HEK293 (cell line): ENCODE results near the gene CAMK2D.

Experiments used
- CTCF ChIA-PET: fragments of 350-600 bp; formaldehyde crosslinking; extraction: SDS; loops from one replicate; lab custom pipeline; 2021; ENCODE audit warnings: antibody characterized with exemption; lab: Yijun Ruan, JAX
- POLR2A ChIA-PET: fragments of 300-600 bp; formaldehyde crosslinking; extraction: SDS; loops from one replicate; lab custom pipeline; 2020; ENCODE audit warnings: antibody characterized with exemption, inconsistent platforms; lab: Yijun Ruan, JAX
- H3K27ac ChIP-seq: fragments of 200-500 bp; sonication (Bioruptor generic); 2 replicates; pipeline ENCODE4 v1.5.1; 2014; ENCODE audit warnings: low read depth, low read length, control low read depth, inconsistent platforms; ENCODE audit errors: extremely low read depth
- H3K36me3 ChIP-seq, 2 experiments: fragments of 200-500 bp in 1 of 2; sonication (Bioruptor generic) in 1 of 2; 1 replicate in 1 of 2; 2 replicates in 1 of 2; pipeline ENCODE4 v1.5.1; 2014 to 2017; ENCODE audit warnings: inconsistent platforms in 2 of 2, low read length in 2 of 2; ENCODE audit not compliant: control insufficient read depth in 2 of 2, insufficient read depth in 1 of 2
- H3K4me1 ChIP-seq: fragments of 200-500 bp; sonication (Bioruptor generic); 2 replicates; pipeline ENCODE4 v1.5.1; 2014; ENCODE audit warnings: mild to moderate bottlenecking, low read length, inconsistent platforms; ENCODE audit not compliant: control insufficient read depth, insufficient read depth
- H3K4me3 ChIP-seq: 2 replicates; pipeline ENCODE4 v1.5.1; 2011; ENCODE audit warnings: low read depth, mild to moderate bottlenecking, control low read depth, low read length, moderate library complexity
- H3K9me3 ChIP-seq: fragments of 200-500 bp; sonication (Bioruptor generic); 2 replicates; pipeline ENCODE4 v1.5.1; 2014; ENCODE audit warnings: low read depth, low read length, inconsistent platforms; ENCODE audit not compliant: control insufficient read depth, insufficient read depth
- AEBP2 ChIP-seq: fragments of 450-650 bp; formaldehyde crosslinking; IDR thresholded peaks from 2 replicates; pipeline ENCODE4 v1.5.1; 2016; ENCODE audit warnings: missing biosample characterization, missing genetic modification characterization, borderline replicate concordance
- BCL11B ChIP-seq: fragments of 450-650 bp; formaldehyde crosslinking; IDR thresholded peaks from 2 replicates; pipeline ENCODE4 v1.5.1; 2016; ENCODE audit warnings: low read depth, missing biosample characterization, missing genetic modification characterization
- GFI1B ChIP-seq: fragments of 450-650 bp; formaldehyde crosslinking; IDR thresholded peaks from 2 replicates; pipeline ENCODE4 v1.5.1; 2016; ENCODE audit warnings: missing biosample characterization, missing genetic modification characterization
- HOXC10 ChIP-seq: sonication (generic); formaldehyde crosslinking; IDR thresholded peaks from 2 replicates; pipeline ENCODE4 v1.8.1; 2023; ENCODE audit warnings: mild to moderate bottlenecking, missing genetic modification reagents
- KLF10 ChIP-seq: fragments of 450-650 bp; IDR thresholded peaks from 2 replicates; pipeline ENCODE4 v1.5.1; 2018; ENCODE audit warnings: missing biosample characterization, mild to moderate bottlenecking, missing genetic modification characterization
- KLF17 ChIP-seq: fragments of 450-650 bp; formaldehyde crosslinking; IDR thresholded peaks from 2 replicates; pipeline ENCODE4 v1.5.1; 2016; ENCODE audit warnings: missing biosample characterization, missing genetic modification characterization
- OSR2 ChIP-seq: fragments of 450-650 bp; formaldehyde crosslinking; IDR thresholded peaks from 2 replicates; pipeline ENCODE4 v1.5.1; 2016; ENCODE audit warnings: missing biosample characterization, missing genetic modification characterization
- PRDM1 ChIP-seq: fragments of 450-650 bp; formaldehyde crosslinking; IDR thresholded peaks from 2 replicates; pipeline ENCODE4; 2016; ENCODE audit warnings: missing biosample characterization, missing genetic modification characterization
- SP3 ChIP-seq: fragments of 450-650 bp; formaldehyde crosslinking; IDR thresholded peaks from 2 replicates; pipeline ENCODE4 v1.5.1; 2016; ENCODE audit warnings: missing biosample characterization, missing genetic modification characterization
- TRIM28 ChIP-seq: IDR thresholded peaks from 2 replicates; pipeline ENCODE4 v1.6.1; 2011; ENCODE audit warnings: low read length, control low read depth, borderline replicate concordance
- YY1 ChIP-seq: fragments of 450-650 bp; formaldehyde crosslinking; IDR thresholded peaks from 2 replicates; pipeline ENCODE4 v1.5.1; 2018; ENCODE audit warnings: missing biosample characterization, missing genetic modification characterization
- ZBTB11 ChIP-seq: fragments of 450-650 bp; formaldehyde crosslinking; conservative IDR thresholded peaks from 2 replicates; pipeline ENCODE4 v1.5.1; 2016; ENCODE audit warnings: low read depth, missing biosample characterization, missing genetic modification characterization
- ZBTB21 ChIP-seq: fragments of 450-650 bp; formaldehyde crosslinking; IDR thresholded peaks from 2 replicates; pipeline ENCODE4 v1.5.1; 2017; ENCODE audit warnings: missing biosample characterization, missing genetic modification characterization
- ZFHX2 ChIP-seq: fragments of 450-650 bp; formaldehyde crosslinking; conservative IDR thresholded peaks from 2 replicates; pipeline ENCODE4 v1.5.1; 2016; ENCODE audit warnings: missing biosample characterization, missing genetic modification characterization
- ZNF10 ChIP-seq: fragments of 450-650 bp; formaldehyde crosslinking; IDR thresholded peaks from 2 replicates; pipeline ENCODE4 v1.5.1; 2017; ENCODE audit warnings: missing biosample characterization, missing genetic modification characterization
- ZNF148 ChIP-seq: fragments of 450-650 bp; formaldehyde crosslinking; IDR thresholded peaks from 2 replicates; pipeline ENCODE4 v1.5.0; 2017; ENCODE audit warnings: missing biosample characterization, missing genetic modification characterization, borderline replicate concordance
- ZNF155 ChIP-seq: fragments of 450-650 bp; formaldehyde crosslinking; IDR thresholded peaks from 2 replicates; pipeline ENCODE4 v1.5.1; 2016; ENCODE audit warnings: missing biosample characterization, missing genetic modification characterization
- ZNF214 ChIP-seq: fragments of 450-650 bp; formaldehyde crosslinking; IDR thresholded peaks from 2 replicates; pipeline ENCODE4 v1.5.1; 2017; ENCODE audit warnings: missing biosample characterization, mild to moderate bottlenecking, missing genetic modification characterization, borderline replicate concordance
- ZNF221 ChIP-seq: fragments of 450-650 bp; formaldehyde crosslinking; IDR thresholded peaks from 2 replicates; pipeline ENCODE4 v1.5.1; 2017; ENCODE audit warnings: missing biosample characterization, missing genetic modification characterization, borderline replicate concordance
- ZNF274 ChIP-seq, 2 experiments: fragments of 200-500 bp in 1 of 2; fragments of 450-650 bp in 1 of 2; sonication (Bioruptor generic) in 1 of 2; formaldehyde crosslinking in 1 of 2; IDR thresholded peaks; 2 replicates each; pipeline versions ENCODE4 v1.5.1 to v1.6.1; 2014 to 2016; ENCODE audit warnings: borderline replicate concordance in 1 of 2, inconsistent platforms in 1 of 2, low read length in 1 of 2, missing biosample characterization in 1 of 2, missing genetic modification characterization in 1 of 2
- ZNF404 ChIP-seq: fragments of 450-650 bp; formaldehyde crosslinking; IDR thresholded peaks from 2 replicates; pipeline ENCODE4 v1.5.1; 2017; ENCODE audit warnings: missing biosample characterization, missing genetic modification characterization
- ZNF433 ChIP-seq: fragments of 450-650 bp; formaldehyde crosslinking; IDR thresholded peaks from 2 replicates; pipeline ENCODE4 v1.5.1; 2016; ENCODE audit warnings: missing biosample characterization, missing genetic modification characterization, low read depth
- ZNF473 ChIP-seq: fragments of 450-650 bp; formaldehyde crosslinking; IDR thresholded peaks from 2 replicates; pipeline ENCODE4 v1.5.1; 2017; ENCODE audit warnings: missing biosample characterization, missing genetic modification characterization
- ZNF521 ChIP-seq: fragments of 450-650 bp; formaldehyde crosslinking; IDR thresholded peaks from 2 replicates; pipeline ENCODE4 v1.5.1; 2017; ENCODE audit warnings: missing biosample characterization, mild to moderate bottlenecking, missing genetic modification characterization
- ZNF544 ChIP-seq: fragments of 450-650 bp; formaldehyde crosslinking; IDR thresholded peaks from 2 replicates; pipeline ENCODE4 v1.5.0; 2017; ENCODE audit warnings: missing biosample characterization, missing genetic modification characterization
- ZNF571 ChIP-seq: fragments of 450-650 bp; formaldehyde crosslinking; IDR thresholded peaks from 2 replicates; pipeline ENCODE4 v1.5.0; 2017; ENCODE audit warnings: missing biosample characterization, missing genetic modification characterization
- ZNF692 ChIP-seq: fragments of 450-650 bp; formaldehyde crosslinking; IDR thresholded peaks from 2 replicates; pipeline ENCODE4 v1.5.1; 2016; ENCODE audit warnings: missing biosample characterization, missing genetic modification characterization

CAMK2D gene

GRCh38 chr4:113528395-113528794 is 233.1 kb downstream of the CAMK2D start:
- H3K4me1 ChIP-seq, result no peaks in the 10 kb centered on the region
- no peak overlapping the region for H3K27ac ChIP-seq
- ChIA-PET CTCF (interaction anchor here (0.7 kb wide), 1 partner anchor 74 kb away, joined by 3 read pairs; no protein-coding TSS in a partner anchor), POLR2A (no interaction called here)
- H3K9me3 ChIP-seq, result no peaks in the 10 kb centered on the region
- H3K4me3 ChIP-seq, result no peak overlapping the region
- no peaks in the 10 kb centered on the region for H3K36me3 ChIP-seq
- TF ChIP-seq SP3 (no peak), TRIM28 (no peak), ZNF473 (tag by site-specific recombination) (no peak), OSR2 (tag by site-specific recombination) (no peak), ZNF433 (tag by site-specific recombination) (no peak), ZNF521 (tag by site-specific recombination) (no peak), GFI1B (tag by site-specific recombination) (no peak), ZNF404 (tag by site-specific recombination) (no peak), ZNF10 (no peak), ZBTB21 (tag by site-specific recombination) (no peak), ZNF544 (tag by site-specific recombination) (no peak), PRDM1 (tag by site-specific recombination) (no peak), ZNF214 (tag by site-specific recombination) (no peak), ZNF155 (no peak), BCL11B (tag by site-specific recombination) (no peak)

GRCh38 chr4:113525521-113525920 is 236.0 kb downstream of the CAMK2D start:
- CTCF ChIA-PET, result no interaction called here
- Histone ChIP-seq H3K9me3 (no peaks in the 10 kb centered on the region), H3K4me1 (no peaks in the 10 kb centered on the region), H3K4me3 (no peak overlapping the region), H3K27ac (no peak overlapping the region), H3K36me3 (no peaks in the 10 kb centered on the region)
- POLR2A ChIA-PET, result no interaction called here
- TF ChIP-seq KLF17 (tag by site-specific recombination) (no peak), ZNF274 (IDR thresholded peaks at IDR 0.05; ENCODE audit: low read length) (no peak), ZNF274 (tag by site-specific recombination; IDR thresholded peaks at IDR 0.05; ENCODE audit: borderline replicate concordance) (no peak), BCL11B (tag by site-specific recombination) (no peak), ZNF148 (no peak), ZBTB11 (tag by site-specific recombination) (no peak), ZNF221 (tag by site-specific recombination) (no peak), ZFHX2 (tag by site-specific recombination) (no peak), YY1 (no peak), HOXC10 (CRISPR knock-in tag) (no peak), KLF10 (no peak), ZNF692 (tag by site-specific recombination) (no peak), AEBP2 (tag by site-specific recombination) (no peak), ZNF571 (tag by site-specific recombination) (no peak)
